Upper lobe of right lung (tissue), 1 donor: Measurements from ENCODE around the gene EMILIN2. TPM values are rescaled to one million over a fixed set of nuclear protein-coding genes. Genes with fewer than 3 reads are reported as not detected.

Experiments used
- ATAC-seq: fragments of 200-7000 bp; cut with Tn5 transposase; one replicate; pipeline ENCODE4 v1.9.1; 2020; ENCODE audit warnings: mild to moderate bottlenecking, moderate library complexity
- DNase-seq: peaks from one replicate; pipeline ENCODE4 v3.0.0-alpha.2; 2020
- H3K27ac ChIP-seq: fragments of 200-600 bp; one replicate; pipeline ENCODE4 v1.8.0; 2022
- H3K27me3 ChIP-seq: fragments of 200-600 bp; one replicate; pipeline ENCODE4 v1.8.0; 2022; ENCODE audit warnings: mild to moderate bottlenecking
- H3K36me3 ChIP-seq: fragments of 200-600 bp; one replicate; pipeline ENCODE4 v1.8.0; 2022
- H3K4me1 ChIP-seq: fragments of 200-600 bp; one replicate; pipeline ENCODE4 v1.8.0; 2022
- H3K4me3 ChIP-seq: fragments of 200-600 bp; one replicate; pipeline ENCODE4 v1.8.0; 2022; ENCODE audit warnings: mild to moderate bottlenecking
- H3K9me3 ChIP-seq: fragments of 200-600 bp; one replicate; pipeline ENCODE4 v1.8.0; 2022
- CTCF ChIP-seq: fragments of 200-600 bp; IDR thresholded peaks from one replicate; pipeline ENCODE4 v1.8.0; 2022; ENCODE audit warnings: antibody characterized with exemption
- intact Hi-C: fragments of 100-400 bp; cut with DNase I; formaldehyde crosslinking; loops from one replicate; pipeline ENCODE4 v1.11.0; 2022
- total RNA-seq: library from RNA; stranded (reverse); fragmentation: NEBNext Ultra II Directional; extraction: Animal tissue kit (Norgen Biotek cat#: 25700); gene quantifications from one replicate; pipeline ENCODE4 v1.2.1, GENCODE V29; 2021
- donor health status: DM: no; HTN: yes; CAD: no; lungs with severe emphysema.

Gene EMILIN2
- total RNA-seq, 1 donor from 2014 or later = 35.2 TPM

- Histone ChIP-seq H3K4me3 (no peak overlapping the region), H3K27ac (no peak overlapping the region), H3K4me1 (no peaks in the 10 kb centered on the region), H3K9me3 (no peaks in the 10 kb centered on the region), H3K36me3 (no peaks in the 10 kb centered on the region), H3K27me3 (no peaks in the 10 kb centered on the region)
- intact Hi-C loops = no loop called here
- DNase-seq (no peak), ATAC-seq (no peak)
- no peak for TF ChIP-seq CTCF
These were observed 22.4 kb downstream of the EMILIN2 start for GRCh38 chr18:2869207-2869606.

GRCh38 chr18:2871111-2871720, 24.4 kb downstream of the EMILIN2 start:
- H3K9me3 ChIP-seq = no peaks in the 10 kb centered on the region
- H3K27me3 ChIP-seq = no peaks in the 10 kb centered on the region
- H3K36me3 ChIP-seq = no peaks in the 10 kb centered on the region
- intact Hi-C loops = no loop called here
- no peak overlapping the region for H3K27ac ChIP-seq
- no peak for TF ChIP-seq CTCF
- DNase-seq (no peak), ATAC-seq (no peak)
- no peaks in the 10 kb centered on the region for H3K4me1 ChIP-seq
- no peak overlapping the region for H3K4me3 ChIP-seq

- Histone ChIP-seq H3K4me3 (no peak overlapping the region), H3K27me3 (no peaks in the 10 kb centered on the region), H3K9me3 (no peaks in the 10 kb centered on the region), H3K36me3 (no peaks in the 10 kb centered on the region), H3K27ac (no peak overlapping the region), H3K4me1 (no peaks in the 10 kb centered on the region)
- no peak for ATAC-seq
- DNase-seq = no peak
- no peak for TF ChIP-seq CTCF
- intact Hi-C loops = no loop called here
These were observed 25.3 kb downstream of the EMILIN2 start for GRCh38 chr18:2872095-2872494.

- intact Hi-C loops = no loop called here
- ATAC-seq = no peak
- Histone ChIP-seq H3K9me3 (no peaks in the 10 kb centered on the region), H3K36me3 (no peaks in the 10 kb centered on the region), H3K4me1 (peaks cover 4% of the 10 kb centered on the region), H3K27me3 (no peaks in the 10 kb centered on the region), H3K4me3 (no peak overlapping the region), H3K27ac (no peak overlapping the region)
- no peak for TF ChIP-seq CTCF
- no peak for DNase-seq
These were observed 28.0 kb downstream of the EMILIN2 start for GRCh38 chr18:2874765-2875164.

- Histone ChIP-seq H3K27me3 (no peaks in the 10 kb centered on the region), H3K4me3 (no peak overlapping the region), H3K4me1 (peaks cover 15% of the 10 kb centered on the region), H3K27ac (no peak overlapping the region), H3K36me3 (no peaks in the 10 kb centered on the region), H3K9me3 (no peaks in the 10 kb centered on the region)
- intact Hi-C loops = no loop called here
- no peak for DNase-seq
- TF ChIP-seq CTCF = no peak
- no peak for ATAC-seq
These were observed 32.0 kb downstream of the EMILIN2 start for GRCh38 chr18:2878656-2879330.
